HG03521 (cell line): Measurements from ENCODE around the gene KCNIP4.

Source experiments
- ATAC-seq: cut with Tn5 transposase; IDR thresholded peaks from one replicate; pipeline ENCODE4 v1.9.1; 2021; ENCODE audit warnings: mild to moderate bottlenecking, moderate library complexity; ENCODE audit not compliant: unreplicated experiment

The KCNIP4 gene

GRCh38 chr4:21768349-21769310 is 179.9 kb downstream of the KCNIP4 start:
- no peak for ATAC-seq

GRCh38 chr4:21765810-21766407 is 182.7 kb downstream of the KCNIP4 start:
- peak; percentile 56 for ATAC-seq

GRCh38 chr4:21763855-21764254 is 184.7 kb downstream of the KCNIP4 start:
- ATAC-seq = no peak

- no peak for ATAC-seq
These were observed 191.3 kb downstream of the KCNIP4 start for GRCh38 chr4:21757248-21757647.

- no peak for ATAC-seq
These were observed 195.3 kb downstream of the KCNIP4 start for GRCh38 chr4:21753084-21753760.

- no peak for ATAC-seq
These were observed 196.0 kb downstream of the KCNIP4 start for GRCh38 chr4:21752616-21753015.

GRCh38 chr4:21749924-21750323 is 198.6 kb downstream of the KCNIP4 start:
- ATAC-seq = no peak

GRCh38 chr4:21749412-21749811 is 199.2 kb downstream of the KCNIP4 start:
- ATAC-seq = no peak

GRCh38 chr4:21744046-21744445 is 204.5 kb downstream of the KCNIP4 start:
- ATAC-seq = no peak

GRCh38 chr4:21742326-21742725 is 206.2 kb downstream of the KCNIP4 start:
- no peak for ATAC-seq

- ATAC-seq = no peak
These were observed 209.8 kb downstream of the KCNIP4 start for GRCh38 chr4:21738821-21739220.

- ATAC-seq = no peak
These were observed 212.7 kb downstream of the KCNIP4 start for GRCh38 chr4:21735866-21736265.

GRCh38 chr4:21733894-21734630 is 214.5 kb downstream of the KCNIP4 start:
- no peak for ATAC-seq

GRCh38 chr4:21728304-21728703 is 220.3 kb downstream of the KCNIP4 start:
- ATAC-seq = no peak

GRCh38 chr4:21726255-21726815 is 222.2 kb downstream of the KCNIP4 start:
- ATAC-seq = no peak

GRCh38 chr4:21722157-21722839 is 226.3 kb downstream of the KCNIP4 start:
- ATAC-seq = no peak

- ATAC-seq = no peak
These were observed 232.0 kb downstream of the KCNIP4 start for GRCh38 chr4:21716531-21716930.

- ATAC-seq = no peak
These were observed 238.3 kb downstream of the KCNIP4 start for GRCh38 chr4:21710179-21710835.

GRCh38 chr4:21709761-21710160 is 238.8 kb downstream of the KCNIP4 start:
- ATAC-seq = no peak

- no peak for ATAC-seq
These were observed 239.5 kb downstream of the KCNIP4 start for GRCh38 chr4:21709031-21709430.
